GM12892 (cell line): ENCODE measurements around the gene GMEB1.
"Not testable (repeated sequence)": the region's sequence is repeated elsewhere in the genome, so short reads cannot be mapped to it uniquely, and the experiment has no call there.

Source experiments
- DNase-seq: peaks from one replicate; pipeline ENCODE4 v3.0.0; 2011; ENCODE audit not compliant: insufficient read length
- FAIRE-seq: peaks from 2 replicates; lab custom pipeline; 2011; peaks lifted over from hg19 to GRCh38; lab: Jason Lieb, UNC
- POLR2A ChIP-seq: IDR thresholded peaks from 2 replicates; pipeline ENCODE4 v1.6.1; 2011; ENCODE audit warnings: low read depth, low read length, control low read depth
- POLR2AphosphoS5 ChIP-seq: IDR thresholded peaks from 2 replicates; pipeline ENCODE4 v1.6.1; 2011; ENCODE audit warnings: low read depth, low read length, control low read depth
- TAF1 ChIP-seq: IDR thresholded peaks from 2 replicates; pipeline ENCODE4 v1.6.1; 2011; ENCODE audit warnings: low read depth, mild to moderate bottlenecking, control low read depth, low read length, borderline replicate concordance

Gene GMEB1

DNA sequence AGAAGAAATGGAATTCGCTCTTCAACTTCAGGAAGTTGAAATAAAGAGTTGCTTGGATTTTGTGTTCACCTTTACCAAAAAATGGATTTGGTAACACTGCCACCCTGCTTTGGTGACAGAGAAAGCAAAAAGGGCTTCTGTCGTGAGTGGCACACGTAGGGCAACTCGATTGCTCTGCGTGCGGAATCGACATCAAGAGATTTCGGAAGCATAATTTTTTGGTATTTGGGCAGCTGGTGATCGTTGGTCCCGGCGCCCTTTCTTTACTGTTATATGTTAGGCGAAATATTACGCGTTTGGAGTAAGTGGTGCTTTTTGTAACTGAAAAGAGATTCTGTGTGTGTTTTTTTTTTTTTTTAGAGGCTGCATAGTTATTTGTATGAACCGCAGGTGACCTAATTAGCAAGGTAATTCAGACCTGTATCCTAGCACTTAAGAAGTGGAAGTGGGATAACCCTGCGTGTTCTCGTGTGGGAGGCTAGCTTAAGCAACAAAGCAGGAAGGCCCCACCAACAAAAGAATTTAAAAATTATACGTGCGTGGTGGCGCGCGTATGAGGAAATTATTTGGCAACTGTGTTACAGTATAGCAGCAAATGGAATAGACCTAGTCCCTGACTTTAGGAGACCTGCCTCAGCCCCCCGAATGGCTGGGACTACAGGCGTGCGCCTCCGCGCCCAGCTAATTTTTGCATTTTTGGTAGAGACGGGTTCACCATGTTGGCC lies 19.9 kb upstream of the GMEB1 start, which contains the start of gene RNU11:
Gene RNU11, plus strand, starts transcription at position 127 of the 725 bp plus-strand sequence.
- TF ChIP-seq TAF1 (peak; percentile 78), POLR2A (peak; percentile 100), POLR2AphosphoS5 (peak; percentile 100)
- FAIRE-seq (peak; percentile 67), DNase-seq (peak; percentile 53)

- FAIRE-seq, DNase-seq: not testable (repeated sequence)
Observed at GRCh38 chr1:28653063-28653462, 15.5 kb upstream of the GMEB1 start.

DNA sequence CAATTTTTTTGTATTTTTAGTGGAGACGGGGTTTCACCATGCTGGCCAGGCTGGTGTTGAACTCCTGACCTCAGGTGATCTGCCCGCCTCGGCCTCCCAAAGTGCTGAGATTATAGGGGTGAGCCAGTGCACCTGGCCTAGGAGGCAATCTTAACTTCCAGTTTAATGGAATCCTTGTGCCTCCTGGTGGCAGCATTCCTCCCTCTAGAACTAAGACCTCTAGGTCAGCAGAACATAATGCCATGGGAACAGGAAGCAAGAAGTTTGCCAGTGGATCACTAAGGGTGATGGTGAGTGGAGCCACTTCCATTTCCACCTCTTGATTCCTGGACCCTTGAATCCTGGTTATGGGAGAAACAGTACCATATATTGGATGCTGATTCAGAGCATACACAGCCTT lies 14.7 kb upstream of the GMEB1 start:
- DNase-seq, result not testable (repeated sequence)

DNA sequence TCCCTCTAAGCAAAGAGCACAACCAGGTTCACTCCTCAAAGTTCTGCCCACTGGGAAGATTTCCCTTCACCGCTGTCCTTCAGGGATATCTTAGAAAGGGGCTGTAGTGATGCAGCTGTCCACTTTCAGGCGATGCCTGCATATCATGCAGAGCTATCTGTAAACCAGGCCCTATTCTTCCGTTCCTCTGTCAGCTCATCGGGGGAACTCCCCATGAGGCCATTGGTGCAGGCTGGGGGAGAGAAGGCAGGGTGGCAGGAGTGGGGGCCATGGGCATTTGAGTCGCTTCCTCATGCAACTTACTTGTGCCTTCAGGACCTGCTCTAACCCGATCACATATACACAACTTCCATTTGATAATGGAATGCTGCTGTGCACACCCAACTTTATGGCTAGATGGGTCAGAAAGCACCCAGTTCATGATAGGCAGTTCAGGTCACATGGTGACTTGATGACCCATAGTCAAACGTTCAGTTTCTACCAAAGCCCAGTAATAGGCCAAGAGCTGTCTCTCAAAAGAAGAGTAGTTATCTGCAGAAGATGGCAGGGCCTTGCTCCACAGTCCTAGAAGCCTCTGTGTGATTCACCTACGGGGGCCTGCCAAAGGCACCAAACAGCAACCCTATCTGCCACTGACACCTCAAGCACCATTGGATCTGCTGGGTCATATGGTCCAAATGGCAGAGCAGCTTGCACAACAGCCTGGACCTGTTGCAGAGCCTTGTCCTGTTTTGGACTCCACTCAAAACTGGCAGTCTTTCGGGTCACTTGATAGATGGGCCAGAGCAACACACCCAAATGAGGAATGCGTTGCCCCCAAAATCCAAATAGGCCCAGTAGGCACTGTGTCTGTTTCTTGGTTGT lies 12.9 kb upstream of the GMEB1 start:
- DNase-seq, FAIRE-seq: not testable (repeated sequence)

More for the DNA sequence above, 14.7 kb upstream of the GMEB1 start:
- FAIRE-seq, result not testable (repeated sequence)

GRCh38 chr1:28656335-28656734 lies 12.2 kb upstream of the GMEB1 start:
- TF ChIP-seq POLR2A (no peak), TAF1 (no peak), POLR2AphosphoS5 (no peak)
- DNase-seq (no peak), FAIRE-seq (no peak)

DNA sequence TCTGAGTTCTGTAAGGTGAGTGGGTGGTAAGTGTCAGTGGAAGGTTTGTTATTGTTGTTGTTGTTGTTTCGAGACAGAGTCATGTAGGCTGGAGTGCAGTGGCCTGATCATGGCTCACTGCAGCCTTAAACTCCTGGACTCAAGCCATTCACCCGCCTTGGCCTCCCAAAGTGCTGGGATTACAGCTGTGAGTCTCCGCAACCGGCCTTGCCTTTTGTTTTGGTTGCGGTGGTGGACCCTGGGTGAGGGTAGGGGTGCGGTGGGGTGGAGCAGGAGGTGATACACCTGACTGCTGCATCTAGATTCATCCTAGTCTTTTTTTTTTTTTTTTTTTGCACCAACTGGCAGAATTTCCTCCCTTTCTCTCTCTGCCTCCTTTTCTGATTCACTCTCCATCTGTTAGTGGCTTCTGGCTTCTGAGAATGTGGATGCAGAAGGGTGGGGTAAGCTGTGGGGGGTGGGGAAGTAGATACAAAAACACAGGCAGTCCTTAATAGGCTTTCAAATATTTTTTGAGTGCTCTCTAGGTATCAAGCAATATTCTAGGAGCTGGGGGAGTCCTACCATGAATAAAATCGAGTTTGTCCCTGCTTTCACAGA lies 4.6 kb upstream of the GMEB1 start:
- TF ChIP-seq TAF1 (no peak), POLR2AphosphoS5 (no peak), POLR2A (no peak)
- DNase-seq, result no peak
- FAIRE-seq, result no peak

GRCh38 chr1:28666806-28667205 lies 1.8 kb upstream of the GMEB1 start:
- no peak for FAIRE-seq
- TF ChIP-seq TAF1 (no peak), POLR2AphosphoS5 (no peak), POLR2A (no peak)
- no peak for DNase-seq

GRCh38 chr1:28668956-28669723 lies 556 bp downstream of the GMEB1 start:
- TF ChIP-seq POLR2AphosphoS5 (no peak), TAF1 (no peak), POLR2A (no peak; the same call in 1 of the 2 replicates)
- peak; percentile 84 for FAIRE-seq
- DNase-seq, result peak; percentile 80

GRCh38 chr1:28671254-28671780 lies 2.7 kb downstream of the GMEB1 start:
- TF ChIP-seq POLR2A (no peak), TAF1 (no peak), POLR2AphosphoS5 (no peak)
- no peak for DNase-seq
- FAIRE-seq, result no peak

- not testable (repeated sequence) for FAIRE-seq, DNase-seq
Observed at GRCh38 chr1:28672971-28673370, 4.4 kb downstream of the GMEB1 start.

GRCh38 chr1:28675924-28676257 lies 7.3 kb downstream of the GMEB1 start:
- no peak for TF ChIP-seq POLR2A
- TF ChIP-seq POLR2AphosphoS5, result no peak
- no peak for TF ChIP-seq TAF1
- FAIRE-seq (no peak), DNase-seq (no peak)
